ENCODE measurements around the gene GRIA1. TPM values are rescaled to one million over a fixed set of nuclear protein-coding genes. Genes with fewer than 3 reads are reported as not detected.

The GRIA1 gene
- polyA plus RNA-seq, 1 experiment = 6.7 TPM

DNA sequence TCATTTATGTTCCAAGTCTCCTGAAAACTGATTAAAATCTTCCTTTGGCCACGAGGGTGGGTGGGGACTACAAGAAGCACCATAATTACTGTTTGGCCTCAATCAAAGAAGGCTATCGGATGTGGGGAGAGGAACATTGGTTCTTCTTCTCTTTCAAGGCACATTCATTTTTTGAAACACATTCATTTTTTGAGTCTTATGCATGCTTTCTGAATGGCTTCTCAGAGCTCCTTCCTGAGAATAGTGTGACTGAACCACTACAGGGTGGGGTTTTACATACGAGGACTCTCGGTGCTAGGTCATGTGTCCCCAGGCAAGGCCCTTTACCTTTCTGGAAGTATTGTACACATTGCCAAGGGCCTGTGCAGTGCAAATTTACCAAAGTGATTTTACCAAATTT, 7.0 kb upstream of the GRIA1 start:
- TF ChIP-seq, protein P1, sequence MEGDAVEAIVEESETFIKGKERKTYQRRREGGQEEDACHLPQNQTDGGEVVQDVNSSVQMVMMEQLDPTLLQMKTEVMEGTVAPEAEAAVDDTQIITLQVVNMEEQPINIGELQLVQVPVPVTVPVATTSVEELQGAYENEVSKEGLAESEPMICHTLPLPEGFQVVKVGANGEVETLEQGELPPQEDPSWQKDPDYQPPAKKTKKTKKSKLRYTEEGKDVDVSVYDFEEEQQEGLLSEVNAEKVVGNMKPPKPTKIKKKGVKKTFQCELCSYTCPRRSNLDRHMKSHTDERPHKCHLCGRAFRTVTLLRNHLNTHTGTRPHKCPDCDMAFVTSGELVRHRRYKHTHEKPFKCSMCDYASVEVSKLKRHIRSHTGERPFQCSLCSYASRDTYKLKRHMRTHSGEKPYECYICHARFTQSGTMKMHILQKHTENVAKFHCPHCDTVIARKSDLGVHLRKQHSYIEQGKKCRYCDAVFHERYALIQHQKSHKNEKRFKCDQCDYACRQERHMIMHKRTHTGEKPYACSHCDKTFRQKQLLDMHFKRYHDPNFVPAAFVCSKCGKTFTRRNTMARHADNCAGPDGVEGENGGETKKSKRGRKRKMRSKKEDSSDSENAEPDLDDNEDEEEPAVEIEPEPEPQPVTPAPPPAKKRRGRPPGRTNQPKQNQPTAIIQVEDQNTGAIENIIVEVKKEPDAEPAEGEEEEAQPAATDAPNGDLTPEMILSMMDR (IDR thresholded peaks at IDR 0.05; ENCODE audit: insufficient read depth, low read depth, low read length) = no peak
- DNase-seq (ENCODE audit: low read depth) = no peak
- no peaks in the 10 kb centered on the region for H3K27me3 ChIP-seq (ENCODE audit: control insufficient read depth, insufficient read depth, low read length)
- ChIA-PET POLR2A (no interaction called here), CTCF (interaction anchor here (0.5 kb wide), 1 partner anchor 129 kb away, joined by 3 read pairs; no protein-coding TSS in a partner anchor)
- H3K36me3 ChIP-seq (ENCODE audit: control insufficient read depth, insufficient read depth, low read length) = no peaks in the 10 kb centered on the region
- no peak overlapping the region for H3K4me3 ChIP-seq (ENCODE audit: low read depth, low read length)

DNA sequence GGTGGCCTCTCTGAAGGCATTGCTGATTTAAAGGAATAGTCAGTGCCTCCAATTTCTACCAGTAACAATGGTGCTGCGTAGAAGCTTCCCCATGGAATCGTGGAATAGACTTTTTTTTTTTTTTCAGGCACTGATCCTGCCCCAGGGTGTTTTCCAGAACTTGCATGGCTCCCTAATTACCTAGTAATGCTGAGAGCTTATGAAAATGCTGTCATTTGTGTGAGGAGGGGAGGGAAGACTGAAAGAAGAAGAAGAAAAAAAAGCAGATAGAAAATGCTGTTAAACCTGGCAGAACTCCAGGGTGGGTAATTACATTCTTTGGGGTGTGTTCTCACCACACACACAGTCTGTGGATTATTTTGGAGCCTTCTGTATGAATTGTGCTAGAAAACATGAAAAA, 4.8 kb upstream of the GRIA1 start:
- H3K36me3 ChIP-seq (ENCODE audit: control insufficient read depth, insufficient read depth, low read length) = no peaks in the 10 kb centered on the region
- POLR2A ChIA-PET = no interaction called here

DNA sequence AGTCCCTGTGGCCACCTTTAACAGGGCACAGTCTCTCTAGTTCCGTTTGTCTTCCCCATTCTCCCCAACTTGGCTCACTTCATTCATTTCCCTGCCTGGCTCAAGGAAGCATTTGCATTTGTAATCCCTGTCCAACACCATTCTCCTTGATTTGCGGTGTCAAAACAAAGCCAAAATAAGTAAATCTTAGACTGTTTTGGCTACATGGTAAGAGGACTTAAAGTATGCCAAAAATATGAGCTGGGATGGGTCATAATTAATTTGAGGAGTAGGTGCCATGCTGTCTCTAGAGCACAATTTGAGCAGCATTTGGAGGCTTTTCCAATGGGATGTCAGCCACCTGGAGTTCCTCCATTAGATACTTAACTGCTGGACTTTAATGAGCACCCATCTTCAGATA, 3.7 kb upstream of the GRIA1 start:
- no peak overlapping the region for H3K4me3 ChIP-seq (ENCODE audit: low read depth, low read length)
- ChIA-PET POLR2A (interaction anchor here (0.7 kb wide), 1 partner anchor 56 kb away, joined by 3 read pairs; no protein-coding TSS in a partner anchor), CTCF (no interaction called here)
- H3K36me3 ChIP-seq (ENCODE audit: control insufficient read depth, insufficient read depth, low read length) = no peaks in the 10 kb centered on the region
- DNase-seq (ENCODE audit: low read depth) = no peak
- no peaks in the 10 kb centered on the region for H3K27me3 ChIP-seq (ENCODE audit: control insufficient read depth, insufficient read depth, low read length)
- TF ChIP-seq, protein P1 (IDR thresholded peaks at IDR 0.05; ENCODE audit: insufficient read depth, low read depth, low read length) = no peak

More for the DNA sequence above, 4.8 kb upstream of the GRIA1 start:
- TF ChIP-seq, protein P1 (IDR thresholded peaks at IDR 0.05; ENCODE audit: insufficient read depth, low read depth, low read length) = no peak
- CTCF ChIA-PET = no interaction called here
- no peak for DNase-seq (ENCODE audit: low read depth)
- Histone ChIP-seq H3K4me3 (ENCODE audit: low read depth, low read length) (no peak overlapping the region), H3K27me3 (ENCODE audit: control insufficient read depth, insufficient read depth, low read length) (no peaks in the 10 kb centered on the region)

DNA sequence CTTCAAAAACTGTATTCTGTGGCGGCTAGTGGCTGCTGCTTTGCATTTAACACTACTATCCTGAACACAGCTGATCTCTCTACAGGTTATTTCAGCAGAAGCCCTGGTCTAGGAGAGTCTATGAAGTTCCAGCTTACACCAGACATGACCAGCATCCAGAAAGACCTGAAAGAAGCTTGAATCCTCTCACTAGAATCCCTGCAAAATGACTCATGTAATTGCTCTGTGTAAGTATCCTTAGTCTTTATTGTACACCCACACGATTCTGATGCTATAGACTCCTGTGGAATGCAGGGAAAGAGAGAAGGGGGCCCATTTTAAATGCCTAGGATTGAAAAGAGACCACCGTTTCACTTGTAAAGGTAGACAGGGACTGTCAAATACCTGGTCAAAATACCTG, 859 bp upstream of the GRIA1 start:
- TF ChIP-seq, protein P1 (IDR thresholded peaks at IDR 0.05; ENCODE audit: insufficient read depth, low read depth, low read length) = no peak
- Histone ChIP-seq H3K4me3 (ENCODE audit: low read depth, low read length) (no peak overlapping the region), H3K36me3 (ENCODE audit: control insufficient read depth, insufficient read depth, low read length) (no peaks in the 10 kb centered on the region), H3K27me3 (ENCODE audit: control insufficient read depth, insufficient read depth, low read length) (no peaks in the 10 kb centered on the region)
- ChIA-PET CTCF (interaction anchor here (1.0 to 1.5 kb wide), 3 partner anchors 8 to 476 kb away, joined by 3 to 6 read pairs (median 4); no protein-coding TSS in a partner anchor), POLR2A (interaction anchor here (0.6 kb wide), 1 partner anchor 670 kb away, joined by 3 read pairs; no protein-coding TSS in a partner anchor)
- no peak for DNase-seq (ENCODE audit: low read depth)

DNA sequence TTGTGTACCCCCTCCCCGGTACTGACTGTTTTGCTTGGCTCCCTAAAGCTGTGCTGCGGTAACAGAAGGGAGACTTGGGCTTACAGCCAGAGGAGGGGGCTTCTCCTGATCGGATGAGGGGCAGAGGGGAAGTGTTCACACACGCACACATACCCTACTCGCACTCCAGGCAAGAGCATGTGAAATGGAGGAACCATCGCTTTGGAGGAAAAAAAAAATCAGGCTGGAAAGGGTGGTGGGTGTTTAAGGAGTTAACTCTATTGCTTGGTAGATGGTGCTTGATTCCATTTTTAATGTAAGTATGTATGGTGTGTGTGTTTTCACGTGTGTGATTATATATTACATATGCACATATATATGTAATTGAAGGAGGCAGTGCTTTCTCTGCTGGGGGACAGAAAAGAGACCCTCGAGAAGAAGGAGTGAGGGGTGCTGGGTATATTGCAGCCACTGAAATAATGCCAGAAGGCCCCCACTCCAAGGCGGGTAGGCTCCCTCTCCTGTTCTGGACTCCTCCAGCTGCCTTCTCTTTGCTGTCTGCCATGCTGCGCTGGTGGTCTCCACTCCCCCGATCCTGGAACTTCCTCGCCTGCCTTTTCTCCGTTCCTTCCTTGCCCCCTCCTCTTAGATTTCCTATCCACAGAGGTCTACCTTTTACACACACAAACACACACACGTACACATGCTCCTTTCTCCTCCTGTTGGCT, 721 bp downstream of the GRIA1 start:
- POLR2A ChIA-PET = interaction anchor here (0.6 kb wide), 2 partner anchors 308 to 403 kb away, joined by 3 to 4 read pairs; no protein-coding TSS in a partner anchor
- TF ChIP-seq, protein P1 (IDR thresholded peaks at IDR 0.05; ENCODE audit: insufficient read depth, low read depth, low read length) = no peak
- peak overlapping the region; percentile 48 for H3K4me3 ChIP-seq (ENCODE audit: low read depth, low read length)
- DNase-seq (ENCODE audit: low read depth) = no peak
- H3K27me3 ChIP-seq (ENCODE audit: control insufficient read depth, insufficient read depth, low read length) = no peaks in the 10 kb centered on the region
- H3K36me3 ChIP-seq (ENCODE audit: control insufficient read depth, insufficient read depth, low read length) = no peaks in the 10 kb centered on the region
- CTCF ChIA-PET = interaction anchor here (0.9 to 1.0 kb wide), 2 partner anchors 26 to 87 kb away, joined by 3 read pairs; no protein-coding TSS in a partner anchor

Data from BJ (cell line).